GM21390 (cell line): ENCODE results near the gene IL27RA.
"Not testable (repeated sequence)": the region's sequence is repeated elsewhere in the genome, so short reads cannot be mapped to it uniquely, and the experiment has no call there.

Source experiments
- ATAC-seq: cut with Tn5 transposase; IDR thresholded peaks from one replicate; pipeline ENCODE4 v1.9.1; 2021; ENCODE audit not compliant: unreplicated experiment

IL27RA gene

GRCh38 chr19:13998426-13998825 is 33.1 kb upstream of the IL27RA start:
- ATAC-seq = no peak

- no peak for ATAC-seq
Observed at GRCh38 chr19:13999085-13999484, 32.5 kb upstream of the IL27RA start.

GRCh38 chr19:14000691-14001375 is 30.7 kb upstream of the IL27RA start:
- ATAC-seq = no peak

- no peak for ATAC-seq
Observed at GRCh38 chr19:14002571-14003250, 28.9 kb upstream of the IL27RA start.

GRCh38 chr19:14003251-14004055 is 28.1 kb upstream of the IL27RA start:
- ATAC-seq = no peak

- no peak for ATAC-seq
Observed at GRCh38 chr19:14004619-14005348, 26.8 kb upstream of the IL27RA start.

- ATAC-seq = peak; percentile 34
Observed at GRCh38 chr19:14005349-14006084, 26.0 kb upstream of the IL27RA start.

- ATAC-seq = peak; percentile 72
Observed at GRCh38 chr19:14006085-14006765, 25.3 kb upstream of the IL27RA start, which contains the start of gene RFX1. RFX1 (minus strand) TSS chr19:14006320; CDS start chr19:13993843, 12,477 bp downstream.

GRCh38 chr19:14006766-14007562 is 24.6 kb upstream of the IL27RA start:
- ATAC-seq = peak; percentile 22

- ATAC-seq = no peak
Observed at GRCh38 chr19:14012378-14012915, 19.1 kb upstream of the IL27RA start.

GRCh38 chr19:14015524-14016035 is 16.0 kb upstream of the IL27RA start:
- ATAC-seq = peak; percentile 76

GRCh38 chr19:14019100-14019499 is 12.5 kb upstream of the IL27RA start:
- ATAC-seq = no peak

- not testable (repeated sequence) for ATAC-seq
Observed at GRCh38 chr19:14019739-14020138, 11.8 kb upstream of the IL27RA start.

GRCh38 chr19:14021474-14021873 is 10.1 kb upstream of the IL27RA start:
- no peak for ATAC-seq

GRCh38 chr19:14022469-14022868 is 9.1 kb upstream of the IL27RA start:
- ATAC-seq = no peak

- no peak for ATAC-seq
Observed at GRCh38 chr19:14023404-14024235, 7.9 kb upstream of the IL27RA start.

GRCh38 chr19:14026652-14027192 is 4.8 kb upstream of the IL27RA start:
- ATAC-seq = not testable (repeated sequence)
